Fibroblast of skin of back (primary cell): Measurements from ENCODE around the gene FTSJ1. TPM values are rescaled to one million over a fixed set of nuclear protein-coding genes. Genes with fewer than 3 reads are reported as not detected.
"Not testable (repeated sequence)": the region's sequence is repeated elsewhere in the genome, so short reads cannot be mapped to it uniquely, and the experiment has no call there.

Experiments
- DNase-seq: peaks from one replicate; pipeline ENCODE4 v3.0.0-alpha.2; 2013
- polyA plus RNA-seq, 2 experiments: library from polyadenylated mRNA; unstranded; fragments of 120-200 nt; gene quantifications; one replicate each; pipeline ENCODE4 v1.2.1, GENCODE V29; 2013; ENCODE audit not compliant: insufficient read length in 2 of 2

FTSJ1 gene, protein sequence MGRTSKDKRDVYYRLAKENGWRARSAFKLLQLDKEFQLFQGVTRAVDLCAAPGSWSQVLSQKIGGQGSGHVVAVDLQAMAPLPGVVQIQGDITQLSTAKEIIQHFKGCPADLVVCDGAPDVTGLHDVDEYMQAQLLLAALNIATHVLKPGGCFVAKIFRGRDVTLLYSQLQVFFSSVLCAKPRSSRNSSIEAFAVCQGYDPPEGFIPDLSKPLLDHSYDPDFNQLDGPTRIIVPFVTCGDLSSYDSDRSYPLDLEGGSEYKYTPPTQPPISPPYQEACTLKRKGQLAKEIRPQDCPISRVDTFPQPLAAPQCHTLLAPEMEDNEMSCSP
- polyA plus RNA-seq (2013, experiment 1 of 2; ENCODE audit: insufficient read length): 93.2 TPM
- 54.5 TPM for polyA plus RNA-seq (2013, experiment 2 of 2; ENCODE audit: insufficient read length)

DNA sequence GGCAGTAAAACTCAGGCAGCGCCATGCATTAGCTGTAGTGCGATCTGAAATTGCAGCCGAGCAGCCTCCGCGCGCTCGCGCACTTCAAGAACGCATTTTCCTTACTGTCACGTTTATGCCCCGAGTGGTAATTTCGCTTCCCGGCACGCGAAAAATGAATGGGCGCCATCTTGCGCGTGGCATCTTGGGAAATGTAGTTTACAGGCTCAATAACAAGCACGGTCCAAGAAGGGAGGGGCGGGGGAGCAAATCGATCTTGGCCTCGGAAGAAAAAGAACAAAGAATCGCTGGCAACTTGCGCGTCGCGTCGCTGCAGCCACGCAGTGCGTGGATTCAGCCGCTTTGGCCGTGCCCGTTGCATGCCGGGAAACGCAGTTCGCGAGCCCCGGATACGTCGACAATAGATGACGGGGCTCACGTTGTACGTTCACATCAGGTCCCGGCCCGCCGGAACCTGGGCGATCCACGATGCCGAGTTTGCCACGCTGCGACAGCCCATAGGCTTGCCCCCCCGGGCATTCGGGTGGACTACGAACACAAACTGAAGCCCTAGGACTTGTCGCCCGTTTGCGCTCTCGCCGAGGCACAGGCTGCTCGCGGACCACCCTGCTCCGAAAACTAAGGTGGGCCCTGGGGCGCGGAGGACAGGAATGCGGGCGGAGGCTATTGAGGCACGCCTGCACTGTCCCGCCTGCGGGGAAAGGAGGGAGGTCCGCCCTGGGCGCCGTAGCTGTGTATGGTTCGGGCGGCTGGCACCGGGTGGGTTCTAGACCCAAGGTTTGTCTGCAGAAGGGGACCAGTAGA is at the start of gene FTSJ1:
Gene FTSJ1, plus strand, starts transcription at position 426 of the 804 bp plus-strand sequence. CDS start 1,849 bp downstream, outside the sequence.
- DNase-seq: peak; percentile 92

DNA sequence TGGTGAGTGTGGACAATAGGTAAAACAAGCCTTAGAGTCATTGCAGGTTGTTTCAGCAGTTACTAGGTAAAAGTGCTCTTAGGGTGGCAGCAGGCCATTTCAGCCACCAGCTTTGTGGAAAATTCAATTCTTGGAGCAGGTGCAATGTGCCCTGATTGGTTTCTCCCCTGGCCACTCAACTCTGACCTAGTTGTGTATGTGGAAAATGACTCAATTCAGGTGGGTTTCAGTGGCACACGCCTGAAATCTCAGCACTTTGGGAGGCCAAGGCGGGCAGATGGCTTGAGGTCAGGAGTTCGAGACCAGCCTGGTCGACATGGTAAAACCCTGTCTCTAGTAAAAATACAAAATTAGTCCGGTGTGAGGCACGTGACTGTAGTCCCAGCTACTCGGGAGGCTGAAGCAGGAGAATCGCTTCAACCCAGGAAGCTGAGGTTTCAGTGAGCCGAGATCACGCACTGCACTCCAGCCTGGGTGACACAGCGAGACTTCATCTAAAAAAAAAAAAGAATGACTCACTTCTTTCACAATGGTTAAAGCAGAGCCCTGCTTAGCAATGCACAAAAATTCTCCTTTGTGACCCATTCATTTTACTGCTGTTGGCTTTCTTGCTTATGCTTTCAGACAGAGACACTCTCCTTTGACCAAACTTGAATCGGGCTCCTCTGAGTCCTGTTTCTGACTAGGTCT is 48.8 kb upstream of the FTSJ1 start:
- DNase-seq: not testable (repeated sequence)

DNA sequence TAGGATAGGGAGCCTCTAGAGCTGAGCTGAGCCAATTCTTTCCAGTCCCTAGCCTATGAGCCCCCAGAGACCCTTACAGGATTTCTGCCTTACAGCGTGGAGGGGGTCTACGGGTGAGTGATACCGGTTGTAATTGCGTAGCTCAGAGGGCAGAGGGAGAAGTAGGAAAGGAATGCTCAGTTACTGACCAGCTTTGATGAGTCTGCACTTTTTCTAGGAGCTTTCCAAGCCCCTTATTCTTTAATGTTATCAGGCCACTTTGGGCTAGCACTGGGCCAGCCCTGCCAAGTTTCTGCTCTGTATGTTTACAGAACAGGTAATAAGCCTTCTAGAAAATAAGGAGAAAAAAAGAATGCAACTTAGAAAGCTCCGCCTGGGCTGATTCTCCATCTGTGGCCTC is 46.4 kb upstream of the FTSJ1 start:
- not testable (repeated sequence) for DNase-seq

DNA sequence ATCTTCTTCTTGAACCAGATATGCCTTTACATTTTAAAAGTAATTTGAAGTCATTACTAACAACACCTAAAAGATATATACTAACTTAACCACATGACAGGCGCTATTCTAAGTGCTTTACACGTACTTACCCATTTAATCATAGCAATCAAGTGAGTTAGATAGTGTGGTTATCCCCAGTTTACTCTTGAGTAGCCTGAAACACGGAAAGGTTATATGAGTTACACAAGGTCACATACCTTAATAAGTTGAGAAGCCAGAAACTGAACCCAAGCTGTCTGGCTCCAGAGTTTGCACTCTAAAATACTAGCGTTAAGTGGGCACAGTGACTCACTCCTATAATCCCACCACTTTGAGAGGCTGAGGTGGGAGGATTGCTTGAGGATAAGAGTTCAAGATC is 45.8 kb upstream of the FTSJ1 start:
- not testable (repeated sequence) for DNase-seq

DNA sequence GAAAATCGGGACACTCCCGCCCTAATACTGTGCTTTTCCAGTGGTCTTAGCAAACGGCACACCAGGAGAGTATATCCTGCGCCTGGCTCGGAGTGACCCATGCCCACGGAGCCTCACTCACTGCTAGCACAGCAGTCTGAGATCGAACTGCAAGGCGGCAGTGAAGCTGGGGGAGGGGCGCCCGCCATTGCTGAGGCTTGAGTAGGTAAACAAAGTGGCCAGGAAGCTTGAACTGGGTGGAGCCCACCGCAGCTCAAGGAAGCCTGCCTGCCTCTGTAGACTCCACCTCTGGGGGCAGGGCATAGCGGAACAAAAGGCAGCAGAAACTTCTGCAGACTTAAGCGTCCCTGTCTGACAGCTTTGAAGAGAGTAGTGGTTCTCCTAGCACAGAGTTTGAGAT is 42.3 kb upstream of the FTSJ1 start:
- not testable (repeated sequence) for DNase-seq

DNA sequence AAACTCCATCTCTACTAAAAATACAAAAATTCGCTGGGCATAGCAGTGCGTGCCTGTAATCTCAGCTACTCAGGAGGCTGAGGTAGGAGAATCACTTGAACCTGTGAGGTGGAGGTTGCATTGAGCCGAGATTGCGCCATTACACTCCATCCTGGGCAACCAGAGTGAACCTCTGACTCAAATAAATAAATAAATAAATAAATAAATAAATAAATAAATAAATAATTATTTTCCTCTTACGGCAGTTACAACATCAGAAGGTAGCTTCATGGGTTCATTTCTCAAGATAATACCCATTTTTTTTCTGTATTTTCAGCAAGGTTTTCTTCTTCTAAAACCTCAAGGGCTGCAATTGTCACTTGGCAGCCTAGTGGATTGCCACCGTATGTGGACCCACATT is 28.8 kb upstream of the FTSJ1 start:
- DNase-seq: not testable (repeated sequence)

DNA sequence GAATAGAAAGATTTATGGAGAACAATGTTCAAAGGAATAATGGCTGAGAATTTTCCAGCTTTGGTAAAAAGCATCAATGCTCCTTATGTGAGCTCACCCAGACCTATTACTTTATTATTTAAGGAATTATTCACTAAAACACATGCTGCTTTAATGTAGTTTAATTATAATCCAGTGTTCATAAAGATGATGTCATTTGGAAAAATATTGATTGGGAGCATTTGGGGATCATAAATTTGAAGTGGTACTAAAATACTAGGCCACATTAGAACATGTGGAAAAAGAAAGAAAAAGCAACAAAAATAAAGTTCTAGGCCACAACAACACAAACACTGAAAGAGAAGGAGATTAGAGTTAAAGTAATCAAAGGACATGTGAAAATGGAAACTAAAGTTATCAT is 25.9 kb upstream of the FTSJ1 start:
- DNase-seq: no peak

DNA sequence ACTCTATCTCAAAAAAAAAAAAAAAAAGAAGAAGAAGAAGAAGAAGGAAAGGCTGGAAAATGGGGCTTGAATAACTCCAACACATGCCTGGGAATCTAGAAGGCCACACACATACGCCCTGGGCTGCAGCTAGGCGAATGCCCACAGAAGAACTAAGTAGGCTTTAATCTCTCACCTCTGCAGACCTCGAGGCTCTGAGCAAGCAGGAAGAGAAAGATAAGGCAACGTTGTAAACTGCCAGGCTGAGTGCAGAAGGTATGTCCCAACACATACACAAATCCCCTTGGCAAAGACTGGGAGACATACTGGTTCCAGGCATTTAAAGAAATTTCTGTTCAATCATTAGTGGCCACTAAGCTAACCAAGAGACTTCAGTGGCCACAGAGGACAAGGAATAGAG is 24.3 kb upstream of the FTSJ1 start:
- no peak for DNase-seq

DNA sequence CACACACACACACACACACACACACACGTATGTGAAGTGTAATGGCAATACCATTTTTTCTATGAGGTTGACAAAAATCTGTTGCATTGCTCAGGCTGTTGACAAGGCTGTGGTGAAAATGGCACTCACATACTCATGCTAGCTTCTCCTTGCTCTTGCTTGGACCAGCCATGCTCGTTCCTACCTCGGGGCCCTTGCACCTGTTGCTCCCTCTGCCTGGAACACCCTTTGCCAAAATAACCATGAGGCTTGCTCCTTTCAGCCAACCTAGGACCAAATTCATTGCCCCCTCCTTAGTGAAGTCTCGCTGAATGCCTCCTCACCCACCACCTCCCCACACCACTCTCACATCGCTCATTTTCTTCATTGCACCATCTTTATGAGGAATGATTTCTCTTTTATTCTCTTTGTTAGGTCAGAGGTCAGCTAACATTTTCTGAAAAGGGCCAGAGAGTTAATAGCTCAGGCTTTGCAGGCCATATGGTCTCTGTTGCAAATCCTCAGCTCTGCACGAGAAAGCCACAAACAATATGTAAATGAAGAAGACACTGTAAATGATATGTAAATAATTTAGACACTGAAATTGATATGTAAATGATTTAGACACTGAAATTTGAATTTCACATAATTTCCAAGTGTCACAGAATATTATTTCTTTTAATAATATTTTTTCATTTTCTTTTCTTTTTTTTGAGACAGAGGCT is 19.2 kb upstream of the FTSJ1 start:
- no peak for DNase-seq

DNA sequence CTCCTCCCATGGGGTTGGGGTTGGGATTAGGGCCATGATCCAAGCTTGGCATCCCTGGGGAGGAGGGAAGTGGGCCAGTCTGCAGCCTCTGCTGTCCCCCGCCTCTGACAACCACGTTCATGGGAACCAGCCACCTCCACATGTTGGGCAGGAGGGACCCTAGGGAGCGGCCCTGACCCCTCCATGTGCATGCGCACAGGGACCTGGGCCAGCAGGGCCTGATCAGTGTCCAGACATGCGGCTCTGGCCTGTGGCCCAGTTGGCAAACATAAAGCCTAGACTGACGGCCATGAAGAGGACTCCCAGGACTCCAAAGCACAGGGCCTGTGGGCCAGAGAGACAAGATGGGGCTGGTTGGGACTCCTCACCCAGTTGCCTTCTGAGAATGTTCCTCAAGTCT is 17.3 kb upstream of the FTSJ1 start:
- DNase-seq: no peak

DNA sequence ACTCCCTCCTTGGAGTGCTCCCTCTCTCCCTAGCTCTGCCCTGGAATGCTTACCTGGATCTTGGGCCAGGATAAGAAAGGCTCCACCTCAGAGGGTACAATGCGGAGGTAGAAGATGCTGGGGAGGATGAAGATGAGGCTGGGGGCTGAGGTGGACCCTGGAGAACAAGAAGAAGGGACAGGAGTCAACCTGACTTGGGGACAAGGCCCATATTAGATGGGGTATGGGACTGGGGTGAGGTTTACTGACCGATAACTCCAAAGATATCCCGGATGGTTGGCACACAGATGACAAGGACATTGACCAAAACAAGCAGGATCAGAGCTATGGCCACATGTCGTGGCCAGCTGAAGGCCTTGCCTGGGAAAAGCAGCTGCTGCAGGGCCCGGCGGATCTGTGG is 16.5 kb upstream of the FTSJ1 start:
- no peak for DNase-seq

DNA sequence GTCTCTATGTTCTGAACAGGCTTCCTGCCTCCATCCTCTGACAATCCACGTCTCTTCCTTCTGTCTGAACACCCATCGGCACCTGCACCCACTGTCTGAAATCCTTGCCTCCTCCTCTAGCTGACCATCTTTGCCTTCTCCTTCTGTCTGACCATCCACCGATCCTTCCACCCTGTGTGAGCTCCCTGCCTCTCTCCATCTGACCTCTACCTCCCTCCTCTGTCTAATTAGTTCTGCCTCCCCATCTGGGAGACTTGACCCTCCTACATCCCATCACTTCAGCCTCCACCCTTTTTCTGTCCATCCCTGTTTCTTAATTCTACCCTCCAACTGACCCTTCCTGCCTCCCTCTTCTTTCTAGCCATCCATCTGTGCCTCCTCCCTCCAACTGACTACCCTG is 16.0 kb upstream of the FTSJ1 start:
- no peak for DNase-seq

DNA sequence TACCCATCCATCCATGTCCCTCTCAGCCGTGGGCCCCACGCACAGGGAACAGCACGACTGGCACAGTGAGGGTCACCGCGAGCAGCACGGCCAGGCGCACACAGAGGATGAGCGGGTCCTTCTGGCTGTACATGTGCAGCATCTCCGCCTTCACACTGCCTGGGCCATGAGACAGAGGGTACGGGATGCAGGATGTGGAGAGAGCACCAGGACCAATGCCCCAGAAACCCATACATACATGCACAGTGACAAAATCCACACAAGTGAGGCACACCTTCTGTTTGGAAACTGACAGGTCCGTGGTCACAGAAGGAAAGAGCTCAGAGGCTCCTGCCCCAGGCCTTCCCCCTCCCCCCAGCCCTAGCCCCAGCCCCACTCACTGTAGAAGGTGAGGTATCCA is 15.4 kb upstream of the FTSJ1 start:
- DNase-seq: no peak

DNA sequence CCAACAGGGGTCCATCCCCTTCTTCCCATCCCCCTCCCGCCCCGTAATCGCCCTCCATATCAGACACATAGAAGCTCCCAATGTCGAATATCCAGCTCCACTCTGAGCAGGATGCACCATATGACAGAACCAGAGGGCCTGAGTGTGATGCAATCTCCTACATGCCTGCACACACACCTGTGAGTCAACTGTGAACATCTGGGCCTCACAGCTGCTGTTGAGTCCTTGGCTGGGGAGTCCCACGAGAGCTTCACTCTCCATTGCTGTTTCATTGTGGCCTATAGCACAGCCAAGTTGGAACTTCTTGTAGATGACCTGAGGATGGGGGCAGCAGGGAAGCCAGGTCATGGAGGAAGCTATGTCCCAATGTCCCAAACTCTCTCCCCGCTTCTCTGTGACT is 14.2 kb upstream of the FTSJ1 start:
- no peak for DNase-seq

DNA sequence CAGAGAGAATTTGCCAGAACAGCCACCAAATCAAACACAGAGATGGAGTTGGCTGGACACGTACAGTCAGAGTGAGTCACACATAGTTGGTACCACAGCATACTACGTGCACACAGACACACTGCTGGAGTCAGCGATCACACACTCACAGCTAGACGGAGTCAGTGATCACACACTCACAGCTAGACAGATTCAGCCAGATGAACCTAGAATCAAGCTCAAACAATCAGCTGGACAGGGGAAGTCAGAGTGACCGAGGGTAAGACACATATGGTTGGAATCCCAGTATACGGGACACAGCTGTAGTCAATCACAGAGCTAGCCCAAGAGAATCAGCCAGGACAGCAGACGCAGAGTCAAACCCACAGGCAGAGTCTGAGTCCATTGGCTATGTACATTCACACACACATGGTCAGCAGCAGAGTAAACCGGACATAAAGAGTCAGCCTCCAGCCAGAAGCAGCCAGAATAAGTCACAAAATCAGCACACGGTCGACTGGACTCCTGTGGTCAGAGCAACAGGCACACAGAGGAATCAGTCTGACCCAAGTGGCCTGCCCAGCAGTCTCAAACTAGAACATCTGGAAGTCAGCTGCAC is 10.6 kb upstream of the FTSJ1 start:
- DNase-seq: peak; percentile 94

DNA sequence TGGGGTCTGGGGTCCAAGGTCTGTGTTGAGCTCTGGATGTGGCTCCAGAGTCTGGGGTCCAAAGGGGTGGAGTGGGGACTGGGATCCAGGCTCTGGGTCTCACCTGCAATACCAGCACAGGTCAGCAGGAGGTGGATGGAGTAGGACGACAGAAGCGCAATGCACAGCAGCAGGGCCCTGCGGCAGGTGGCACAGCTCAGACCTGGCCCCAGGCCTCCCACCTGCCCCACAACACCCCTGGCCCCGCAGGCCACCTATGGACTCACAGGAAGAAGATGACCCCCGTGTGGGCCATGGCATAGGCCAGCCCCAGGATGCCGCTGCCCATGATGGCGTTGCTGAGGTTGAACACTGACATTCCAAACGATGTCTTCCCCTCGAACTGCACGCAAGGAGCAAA is 9.3 kb upstream of the FTSJ1 start:
- DNase-seq: no peak

DNA sequence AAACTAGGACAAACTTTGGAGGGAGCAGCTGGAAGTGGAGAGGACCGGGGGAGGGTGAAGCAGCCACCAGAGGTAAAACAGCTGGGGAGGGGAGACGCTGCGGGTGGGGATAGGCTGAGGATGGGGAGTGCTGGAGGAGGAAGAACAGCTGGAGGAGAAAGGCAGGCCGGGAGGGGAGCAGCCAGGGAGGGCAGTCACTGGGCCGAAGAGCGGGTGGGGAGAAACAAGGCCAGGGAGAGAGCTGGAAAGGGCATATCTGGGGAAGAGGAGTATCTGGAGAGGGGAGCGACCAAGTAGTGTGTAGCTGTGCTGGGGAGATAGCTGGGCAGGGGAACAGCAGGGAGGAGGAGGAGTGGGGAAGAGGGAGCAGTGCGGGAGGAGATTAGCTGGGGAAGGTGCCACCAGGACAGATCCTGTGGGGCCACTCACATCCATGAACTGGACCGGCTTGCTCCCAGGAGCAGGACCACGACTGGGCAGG is 8.7 kb upstream of the FTSJ1 start:
- DNase-seq: no peak

DNA sequence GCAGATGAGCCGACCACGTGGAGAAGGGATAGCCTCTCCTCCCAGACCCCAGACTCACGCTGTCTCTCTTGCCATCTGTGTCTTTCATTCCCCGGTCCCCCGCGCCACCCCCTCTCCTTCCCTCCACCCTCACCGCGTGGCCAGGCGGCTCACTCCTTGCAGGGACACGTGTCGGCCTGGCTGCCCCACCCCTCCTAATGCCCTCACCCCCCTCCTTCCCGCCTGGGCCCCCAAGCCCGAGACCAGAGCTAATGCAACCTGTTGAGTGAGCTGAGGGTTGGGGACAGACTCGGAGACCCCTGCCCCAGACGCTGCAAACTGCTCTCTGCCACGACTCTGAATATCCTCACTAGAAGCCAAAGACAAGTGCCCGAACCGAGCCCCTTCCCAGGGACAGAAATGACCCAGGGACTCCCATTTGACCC is 7.7 kb upstream of the FTSJ1 start:
- peak; percentile 32 for DNase-seq

DNA sequence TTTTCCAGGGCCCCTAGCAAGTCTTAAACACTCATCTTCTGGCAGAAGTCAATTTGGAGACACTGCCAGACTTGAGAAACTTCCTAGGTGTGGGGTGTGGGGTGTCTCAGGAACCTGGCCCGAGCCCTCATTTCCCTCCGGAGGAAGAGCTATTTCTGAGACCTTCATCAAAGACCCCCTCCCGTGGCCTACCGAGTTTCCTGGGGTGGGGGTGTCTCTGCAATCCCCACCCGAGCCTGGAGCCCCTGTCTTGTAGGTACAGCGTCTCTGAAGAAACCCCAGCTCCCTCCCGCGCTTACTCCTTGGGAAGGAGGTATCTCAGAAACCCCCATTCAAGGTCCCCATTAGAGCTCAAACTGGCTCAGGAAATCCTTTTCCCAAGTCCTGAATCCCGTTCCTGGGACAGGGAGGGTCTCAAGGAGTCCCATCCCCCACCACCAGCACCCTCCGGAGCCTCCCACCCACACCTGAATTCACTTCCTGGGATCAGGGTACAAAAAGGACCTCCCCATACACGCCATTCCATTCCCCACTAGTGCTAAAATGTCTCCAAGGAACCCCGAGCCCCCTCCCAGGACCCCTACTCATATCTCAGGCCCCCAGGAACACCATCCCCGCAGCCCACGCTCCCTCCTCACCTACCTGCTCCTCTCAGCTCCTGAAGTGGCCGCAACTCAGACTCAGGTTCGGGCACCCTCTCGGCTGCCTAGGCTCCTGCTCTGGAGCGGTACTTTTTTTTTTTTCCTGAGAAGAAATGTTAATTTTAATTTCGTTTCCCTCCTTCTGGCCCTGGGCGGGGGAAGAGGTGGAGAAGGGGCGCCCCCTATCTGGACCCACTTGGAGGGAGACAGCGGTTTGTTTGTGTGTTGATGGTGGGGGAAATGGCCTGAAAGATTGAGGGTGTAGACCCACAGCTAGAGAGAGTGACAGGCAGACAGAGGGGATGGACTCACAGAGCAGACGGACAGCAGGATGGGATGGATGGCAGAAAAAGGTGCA is 7.0 kb upstream of the FTSJ1 start:
- no peak for DNase-seq

DNA sequence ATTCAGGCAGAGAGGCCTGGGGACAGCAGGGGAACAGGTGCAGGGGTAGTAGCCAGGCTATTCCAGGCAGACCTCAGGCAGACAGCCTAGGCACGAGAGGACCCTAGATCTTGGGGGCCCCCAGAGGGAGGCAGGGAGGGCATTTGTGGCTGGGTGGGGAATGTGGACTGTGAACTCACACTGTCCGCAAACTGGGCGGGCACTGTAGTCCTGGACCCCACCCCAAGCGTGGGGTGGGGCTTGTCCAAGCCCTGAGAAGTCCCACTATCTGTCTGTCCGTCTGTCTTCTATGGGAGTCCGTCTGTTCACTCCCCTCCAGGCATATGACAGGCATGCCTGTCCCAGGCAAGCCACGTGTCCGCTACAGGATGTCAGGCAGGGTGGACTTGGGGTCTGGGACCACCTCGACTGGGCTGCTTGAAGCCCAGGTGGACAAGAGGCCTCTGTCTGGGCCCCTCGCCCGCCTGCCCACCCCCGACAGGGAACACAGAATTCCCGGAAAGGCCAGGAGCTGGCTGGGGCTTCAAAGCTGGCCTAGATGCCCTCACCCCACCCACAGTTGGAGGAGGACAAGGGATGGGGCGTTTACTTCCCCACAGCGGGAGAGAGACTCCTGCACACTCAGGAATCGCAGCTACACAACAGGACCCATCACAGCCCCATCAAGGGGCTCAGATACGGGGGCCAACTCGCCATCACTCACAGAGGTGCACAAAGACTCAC is 5.7 kb upstream of the FTSJ1 start, which contains the start of gene SLC38A5:
Gene SLC38A5, minus strand, starts transcription at position 151 of the 723 bp plus-strand sequence. CDS start 2,336 bp downstream, outside the sequence.
- DNase-seq: no peak
